Trophoblast cell (in vitro differentiated cells and primary cell): ENCODE results near the gene GGTA1.

Experiments used
- DNase-seq, 2 donors: peaks; one replicate each; pipeline ENCODE4 v3.0.0-alpha.2; 2016
- H2AFZ ChIP-seq: 2 replicates; pipeline ENCODE4 v1.6.1; 2013; ENCODE audit warnings: low read length, moderate library complexity, mild to moderate bottlenecking; ENCODE audit not compliant: insufficient read depth, poor library complexity
- H2AK5ac ChIP-seq: 2 replicates; pipeline ENCODE4 v1.6.1; 2013; ENCODE audit warnings: mild to moderate bottlenecking, low read length
- H2BK120ac ChIP-seq: 2 replicates; pipeline ENCODE4 v1.6.1; 2013; ENCODE audit warnings: low read length, mild to moderate bottlenecking, moderate library complexity; ENCODE audit not compliant: insufficient read depth, poor library complexity
- H2BK12ac ChIP-seq: 2 replicates; pipeline ENCODE4 v1.6.1; 2013; ENCODE audit warnings: mild to moderate bottlenecking, low read length, moderate library complexity
- H2BK5ac ChIP-seq: 2 replicates; pipeline ENCODE4 v1.6.1; 2013; ENCODE audit warnings: low read length, low read depth, moderate library complexity, mild to moderate bottlenecking; ENCODE audit not compliant: poor library complexity
- H3K14ac ChIP-seq: 2 replicates; pipeline ENCODE4 v1.6.1; 2013; ENCODE audit warnings: mild to moderate bottlenecking, low read length
- H3K18ac ChIP-seq: 2 replicates; pipeline ENCODE4 v1.6.1; 2013; ENCODE audit warnings: mild to moderate bottlenecking, low read length
- H3K23ac ChIP-seq: 2 replicates; pipeline ENCODE4 v1.6.1; 2013; ENCODE audit warnings: low read length
- H3K27ac ChIP-seq: 2 replicates; pipeline ENCODE4 v1.5.1; 2013; ENCODE audit warnings: low read depth, mild to moderate bottlenecking, inconsistent platforms, low read length, moderate library complexity
- H3K27me3 ChIP-seq: 2 replicates; pipeline ENCODE4 v1.6.1; 2013; ENCODE audit warnings: inconsistent platforms, mild to moderate bottlenecking, low read length, moderate library complexity; ENCODE audit not compliant: insufficient read depth
- H3K36me3 ChIP-seq, 2 experiments: 1 replicate in 1 of 2; 2 replicates in 1 of 2; pipeline ENCODE4 v1.6.1; 2013; ENCODE audit warnings: low read length in 2 of 2, mild to moderate bottlenecking in 2 of 2, moderate library complexity in 1 of 2; ENCODE audit not compliant: insufficient read depth in 2 of 2, control insufficient read depth in 1 of 2
- H3K4ac ChIP-seq: 2 replicates; pipeline ENCODE4 v1.6.1; 2013; ENCODE audit warnings: low read depth, mild to moderate bottlenecking, low read length, moderate library complexity
- H3K4me1 ChIP-seq, 2 experiments: 1 replicate in 1 of 2; 2 replicates in 1 of 2; pipeline ENCODE4 v1.6.1; 2013; ENCODE audit warnings: low read length in 2 of 2, mild to moderate bottlenecking in 2 of 2, moderate library complexity in 1 of 2; ENCODE audit not compliant: insufficient read depth in 2 of 2, control insufficient read depth in 1 of 2
- H3K4me2 ChIP-seq: 2 replicates; pipeline ENCODE4 v1.6.1; 2013; ENCODE audit warnings: inconsistent platforms, mild to moderate bottlenecking, low read length, moderate library complexity
- H3K4me3 ChIP-seq: 2 replicates; pipeline ENCODE4 v1.5.1; 2013; ENCODE audit warnings: mild to moderate bottlenecking, low read depth, low read length, inconsistent platforms
- H3K79me1 ChIP-seq: one replicate; pipeline ENCODE4 v1.6.1; 2013; ENCODE audit warnings: low read length
- H3K79me2 ChIP-seq: 2 replicates; pipeline ENCODE4 v1.6.1; 2013; ENCODE audit warnings: low read length, mild to moderate bottlenecking; ENCODE audit not compliant: control insufficient read depth, insufficient read depth, poor library complexity
- H3K9ac ChIP-seq: 2 replicates; pipeline ENCODE4 v1.6.1; 2013; ENCODE audit warnings: mild to moderate bottlenecking, low read length
- H3K9me3 ChIP-seq: 2 replicates; pipeline ENCODE4 v1.6.1; 2013; ENCODE audit warnings: low read depth, mild to moderate bottlenecking, control low read depth, inconsistent platforms, low read length; ENCODE audit not compliant: insufficient read depth
- H4K12ac ChIP-seq: 2 replicates; pipeline ENCODE4 v1.6.1; 2013; ENCODE audit warnings: low read depth, mild to moderate bottlenecking, low read length, moderate library complexity
- H4K8ac ChIP-seq: 2 replicates; pipeline ENCODE4 v1.6.1; 2013; ENCODE audit warnings: low read depth, mild to moderate bottlenecking, low read length, moderate library complexity
- H4K91ac ChIP-seq: one replicate; pipeline ENCODE4 v1.6.1; 2013; ENCODE audit warnings: low read depth, mild to moderate bottlenecking, low read length, moderate library complexity
- WGBS: extraction: QIAGEN DNeasy Blood & Tissue Kit; methylation state at CpG from one replicate; pipeline ENCODE4 v1.1.7; 2013; ENCODE audit warnings: missing lambda C conversion rate; ENCODE audit not compliant: insufficient read length, insufficient coverage; ENCODE audit errors: extremely low coverage; 5-methylcytosine and 5-hydroxymethylcytosine counted together

Gene GGTA1

GRCh38 chr9:121454972-121455371 lies 44.7 kb downstream of the GGTA1 start:
- whole genome bisulfite sequencing: no CpG with 5 or more reads among the region's 3 CpGs
- no peak overlapping the region for H3K4me2 ChIP-seq
- H4K91ac ChIP-seq: no peak overlapping the region

GRCh38 chr9:121453232-121453892 lies 46.3 kb downstream of the GGTA1 start:
- Histone ChIP-seq H2BK12ac (no peak overlapping the region), H2AK5ac (no peak overlapping the region), H3K27ac (no peak overlapping the region), H2BK5ac (no peak overlapping the region), H4K8ac (no peak overlapping the region), H4K12ac (no peak overlapping the region), H3K4ac (no peak overlapping the region), H3K23ac (no peak overlapping the region), H3K9ac (no peak overlapping the region), H3K27me3 (no peaks in the 10 kb centered on the region), H3K36me3 (no peaks in the 10 kb centered on the region), H2BK120ac (no peak overlapping the region), H3K18ac (no peak overlapping the region), H2AFZ (no peak overlapping the region), H3K4me3 (no peak overlapping the region), H3K79me2 (no peaks in the 10 kb centered on the region), H3K79me1 (no peaks in the 10 kb centered on the region), H4K91ac (no peak overlapping the region), H3K4me1 (no peaks in the 10 kb centered on the region), H3K14ac (no peak overlapping the region), H3K9me3 (no peaks in the 10 kb centered on the region), H3K4me2 (no peak overlapping the region)
- no peak for DNase-seq
- no CpG with 5 or more reads among the region's 9 CpGs for WGBS

More at GRCh38 chr9:121454972-121455371, 44.7 kb downstream of the GGTA1 start:
- Histone ChIP-seq H3K23ac (no peak overlapping the region), H2AFZ (no peak overlapping the region), H3K4me3 (no peak overlapping the region), H2AK5ac (no peak overlapping the region), H2BK120ac (no peak overlapping the region), H3K27me3 (no peaks in the 10 kb centered on the region), H3K79me1 (no peaks in the 10 kb centered on the region), H3K79me2 (no peaks in the 10 kb centered on the region), H3K9me3 (no peaks in the 10 kb centered on the region), H4K12ac (no peak overlapping the region), H4K8ac (no peak overlapping the region), H2BK12ac (no peak overlapping the region), H3K4me1 (no peaks in the 10 kb centered on the region), H2BK5ac (no peak overlapping the region), H3K4ac (no peak overlapping the region), H3K27ac (no peak overlapping the region), H3K36me3 (no peaks in the 10 kb centered on the region), H3K18ac (no peak overlapping the region), H3K14ac (no peak overlapping the region), H3K9ac (no peak overlapping the region)
- DNase-seq: no peak

- H3K9me3 ChIP-seq: no peaks in the 10 kb centered on the region
- H3K14ac ChIP-seq: no peak overlapping the region
- no peak overlapping the region for H4K12ac ChIP-seq
- H2BK5ac ChIP-seq: no peak overlapping the region
- no peak overlapping the region for H3K4me2 ChIP-seq
- no peak overlapping the region for H2BK12ac ChIP-seq
- H3K36me3 ChIP-seq: no peaks in the 10 kb centered on the region
- no peaks in the 10 kb centered on the region for H3K4me1 ChIP-seq
- H3K79me1 ChIP-seq: no peaks in the 10 kb centered on the region
- WGBS: no CpG with 5 or more reads among the region's 6 CpGs
- no peak overlapping the region for H4K8ac ChIP-seq
- H3K4ac ChIP-seq: no peak overlapping the region
- H2AK5ac ChIP-seq: no peak overlapping the region
- H2AFZ ChIP-seq: no peak overlapping the region
- H4K91ac ChIP-seq: no peak overlapping the region
- H3K27ac ChIP-seq: no peak overlapping the region
- no peak overlapping the region for H3K4me3 ChIP-seq
- H2BK120ac ChIP-seq: no peak overlapping the region
- no peaks in the 10 kb centered on the region for H3K79me2 ChIP-seq
- no peak overlapping the region for H3K18ac ChIP-seq
- no peak overlapping the region for H3K23ac ChIP-seq
- DNase-seq: no peak
- H3K27me3 ChIP-seq: no peaks in the 10 kb centered on the region
- no peak overlapping the region for H3K9ac ChIP-seq
Observed at GRCh38 chr9:121452085-121452484, 47.6 kb downstream of the GGTA1 start.

- no peak overlapping the region for H2AFZ ChIP-seq
- no peak overlapping the region for H4K91ac ChIP-seq
- H4K8ac ChIP-seq: no peak overlapping the region
- no peaks in the 10 kb centered on the region for H3K27me3 ChIP-seq
- no peaks in the 10 kb centered on the region for H3K79me1 ChIP-seq
- no peak overlapping the region for H2BK12ac ChIP-seq
- H3K4me3 ChIP-seq: no peak overlapping the region
- no peak overlapping the region for H3K14ac ChIP-seq
- no CpG with 5 or more reads among the region's 2 CpGs for whole genome bisulfite sequencing
- H3K27ac ChIP-seq: no peak overlapping the region
- no peak for DNase-seq
- H3K79me2 ChIP-seq: no peaks in the 10 kb centered on the region
- H3K23ac ChIP-seq: no peak overlapping the region
- H2BK120ac ChIP-seq: no peak overlapping the region
- H2BK5ac ChIP-seq: no peak overlapping the region
- H3K4me1 ChIP-seq: no peaks in the 10 kb centered on the region
- no peaks in the 10 kb centered on the region for H3K36me3 ChIP-seq
- no peak overlapping the region for H4K12ac ChIP-seq
- H2AK5ac ChIP-seq: no peak overlapping the region
- H3K9ac ChIP-seq: peak overlapping the region; percentile 5
- no peak overlapping the region for H3K18ac ChIP-seq
- H3K9me3 ChIP-seq: no peaks in the 10 kb centered on the region
- no peak overlapping the region for H3K4me2 ChIP-seq
- no peak overlapping the region for H3K4ac ChIP-seq
Observed at GRCh38 chr9:121451586-121451985, 48.1 kb downstream of the GGTA1 start.
